Rectal smooth muscle tissue (tissue), 1 donor: ENCODE results near the gene RNF168.
"Not testable (repeated sequence)": the region's sequence is repeated elsewhere in the genome, so short reads cannot be mapped to it uniquely, and the experiment has no call there.

ENCODE experiments used
- H3K27ac ChIP-seq: one replicate; pipeline ENCODE4 v1.7.0; 2013; ENCODE audit warnings: low read depth, low read length, inconsistent platforms
- H3K27me3 ChIP-seq: one replicate; pipeline ENCODE4 v1.7.0; 2013; ENCODE audit warnings: low read length; ENCODE audit not compliant: control insufficient read depth, insufficient read depth
- H3K36me3 ChIP-seq: one replicate; pipeline ENCODE4 v1.7.0; 2013; ENCODE audit warnings: low read length; ENCODE audit not compliant: control insufficient read depth, insufficient read depth
- H3K4me1 ChIP-seq: one replicate; pipeline ENCODE4 v1.7.0; 2013; ENCODE audit warnings: low read length; ENCODE audit not compliant: control insufficient read depth, insufficient read depth
- H3K4me3 ChIP-seq: one replicate; pipeline ENCODE4 v1.7.0; 2013; ENCODE audit warnings: low read length
- H3K9ac ChIP-seq: one replicate; pipeline ENCODE4 v1.7.0; 2013; ENCODE audit warnings: low read length

The RNF168 gene

DNA sequence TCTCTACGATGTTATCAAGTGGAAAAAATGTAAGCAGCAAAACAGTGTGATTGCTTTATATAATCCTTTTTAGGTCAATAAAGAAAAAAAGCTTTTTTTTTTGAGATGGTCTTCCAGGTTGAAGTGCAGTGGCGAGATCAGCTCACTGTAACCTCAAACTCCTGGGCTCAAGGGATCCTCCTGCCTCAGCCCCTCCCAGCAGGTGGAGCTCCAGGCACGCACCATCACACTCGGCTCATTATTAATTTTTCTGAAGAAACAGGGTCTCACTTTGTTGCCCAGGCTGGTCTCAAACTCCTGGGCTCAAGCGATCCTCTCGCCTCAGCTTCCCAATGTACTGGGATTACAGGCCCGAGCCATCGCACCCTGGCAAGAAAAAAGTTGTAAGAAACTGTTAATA lies 17.3 kb downstream of the RNF168 start:
- no peaks in the 10 kb centered on the region for H3K4me1 ChIP-seq
- H3K9ac ChIP-seq = no peak overlapping the region
- no peak overlapping the region for H3K27ac ChIP-seq
- peaks cover 14% of the 10 kb centered on the region for H3K36me3 ChIP-seq
- H3K27me3 ChIP-seq = no peaks in the 10 kb centered on the region
- H3K4me3 ChIP-seq = no peak overlapping the region

GRCh38 chr3:196477678-196478077 lies 25.9 kb downstream of the RNF168 start:
- no peak overlapping the region for H3K9ac ChIP-seq
- no peaks in the 10 kb centered on the region for H3K4me1 ChIP-seq
- H3K27ac ChIP-seq = no peak overlapping the region
- H3K4me3 ChIP-seq = no peak overlapping the region
- peaks cover 8% of the 10 kb centered on the region for H3K36me3 ChIP-seq
- H3K27me3 ChIP-seq = no peaks in the 10 kb centered on the region

DNA sequence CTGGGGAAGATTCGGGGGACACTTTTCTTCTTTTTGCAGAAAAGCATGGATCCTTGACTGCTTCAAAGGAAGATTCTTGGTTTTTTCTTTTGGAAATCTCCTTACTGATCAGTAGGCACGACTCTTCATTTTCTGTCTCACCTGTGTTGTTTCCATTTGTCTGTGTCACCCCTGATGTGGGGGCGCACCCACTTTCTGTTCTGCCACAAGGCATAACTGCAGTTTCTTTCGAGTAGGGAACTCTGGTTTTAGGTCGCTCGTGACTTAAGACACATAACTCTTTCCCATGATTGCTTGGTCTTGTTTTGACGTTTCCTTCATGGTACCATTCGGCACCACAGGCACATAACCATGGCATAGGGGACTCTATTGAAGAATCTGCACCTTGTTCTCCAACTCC lies 31.3 kb downstream of the RNF168 start:
- no peaks in the 10 kb centered on the region for H3K4me1 ChIP-seq
- H3K36me3 ChIP-seq = peaks cover 18% of the 10 kb centered on the region
- no peak overlapping the region for H3K4me3 ChIP-seq
- H3K27ac ChIP-seq = no peak overlapping the region
- H3K27me3 ChIP-seq = no peaks in the 10 kb centered on the region
- no peak overlapping the region for H3K9ac ChIP-seq

- H3K36me3 ChIP-seq = peaks cover 18% of the 10 kb centered on the region
- no peaks in the 10 kb centered on the region for H3K27me3 ChIP-seq
- no peak overlapping the region for H3K4me3 ChIP-seq
- H3K9ac ChIP-seq = no peak overlapping the region
- no peak overlapping the region for H3K27ac ChIP-seq
- no peaks in the 10 kb centered on the region for H3K4me1 ChIP-seq
These were observed 32.0 kb downstream of the RNF168 start for GRCh38 chr3:196471551-196471950.

DNA sequence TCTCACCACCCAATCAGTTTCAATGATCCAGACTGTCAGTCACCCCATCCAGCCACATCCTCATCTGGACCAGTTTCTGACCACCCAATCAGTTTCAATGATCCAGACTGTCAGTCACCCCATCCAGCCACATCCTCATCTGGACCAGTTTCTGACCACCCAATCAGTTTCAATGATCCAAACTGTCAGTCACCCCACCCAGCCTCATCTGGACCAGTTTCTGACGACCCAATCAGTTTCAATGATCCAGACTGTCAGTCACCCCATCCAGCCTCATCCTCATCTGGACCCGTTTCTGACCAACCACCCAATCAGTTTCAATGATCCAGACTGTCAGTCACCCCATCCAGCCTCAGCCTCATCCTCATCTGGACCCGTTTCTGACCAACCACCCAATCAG lies 33.4 kb downstream of the RNF168 start:
- H3K4me3 ChIP-seq, H3K9ac ChIP-seq, H3K27ac ChIP-seq, H3K4me1 ChIP-seq, H3K27me3 ChIP-seq: not testable (repeated sequence)
- H3K36me3 ChIP-seq = peaks cover 18% of the 10 kb centered on the region

GRCh38 chr3:196463804-196464203 lies 39.8 kb downstream of the RNF168 start:
- no peaks in the 10 kb centered on the region for H3K4me1 ChIP-seq
- H3K27ac ChIP-seq = no peak overlapping the region
- no peak overlapping the region for H3K9ac ChIP-seq
- no peaks in the 10 kb centered on the region for H3K27me3 ChIP-seq
- no peak overlapping the region for H3K4me3 ChIP-seq
- H3K36me3 ChIP-seq = no peaks in the 10 kb centered on the region

DNA sequence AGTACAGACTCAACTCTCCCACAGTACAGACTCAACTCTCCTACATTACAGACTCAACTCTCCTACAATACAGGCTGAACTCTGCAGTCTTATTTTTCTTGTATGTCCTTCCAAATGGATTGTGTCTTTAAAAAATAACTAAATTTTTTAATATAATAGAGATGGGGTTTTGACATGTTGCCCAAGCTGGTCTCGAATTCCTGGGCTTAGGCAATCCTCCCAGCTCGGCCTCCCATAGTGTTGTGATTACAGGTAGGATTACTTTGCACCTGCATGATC lies 40.2 kb downstream of the RNF168 start:
- Histone ChIP-seq H3K9ac (no peak overlapping the region), H3K4me3 (no peak overlapping the region), H3K27me3 (no peaks in the 10 kb centered on the region), H3K4me1 (no peaks in the 10 kb centered on the region), H3K27ac (no peak overlapping the region), H3K36me3 (no peaks in the 10 kb centered on the region)

GRCh38 chr3:196462680-196463477 lies 40.7 kb downstream of the RNF168 start:
- not testable (repeated sequence) for H3K9ac ChIP-seq, H3K4me3 ChIP-seq, H3K4me1 ChIP-seq, H3K27ac ChIP-seq, H3K36me3 ChIP-seq, H3K27me3 ChIP-seq

- H3K4me3 ChIP-seq = no peak overlapping the region
- no peak overlapping the region for H3K9ac ChIP-seq
- no peaks in the 10 kb centered on the region for H3K36me3 ChIP-seq
- H3K27ac ChIP-seq = no peak overlapping the region
- H3K4me1 ChIP-seq = no peaks in the 10 kb centered on the region
- H3K27me3 ChIP-seq = no peaks in the 10 kb centered on the region
These were observed 45.5 kb downstream of the RNF168 start for GRCh38 chr3:196458063-196458462.

DNA sequence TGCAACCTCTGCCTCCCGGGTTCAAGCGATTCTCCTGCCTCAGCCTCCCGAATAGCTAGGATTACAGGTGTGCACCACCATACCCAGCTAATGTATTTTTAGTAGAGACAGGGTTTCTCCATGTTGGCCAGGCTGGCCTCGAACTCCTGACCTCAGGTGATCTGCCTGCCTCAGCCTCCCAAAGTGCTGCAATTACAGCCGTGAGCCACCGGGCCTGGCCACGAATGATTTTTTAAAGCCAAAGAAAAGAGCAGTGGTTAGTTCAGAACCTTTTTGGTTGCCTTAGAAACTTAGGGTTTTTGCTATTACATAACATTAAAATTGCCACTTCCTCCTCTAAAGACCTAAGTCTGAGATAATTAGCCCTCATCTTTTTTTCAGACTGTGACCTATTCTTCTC lies 46.1 kb downstream of the RNF168 start:
- H3K4me1 ChIP-seq, H3K27me3 ChIP-seq, H3K36me3 ChIP-seq, H3K27ac ChIP-seq, H3K9ac ChIP-seq, H3K4me3 ChIP-seq: not testable (repeated sequence)

DNA sequence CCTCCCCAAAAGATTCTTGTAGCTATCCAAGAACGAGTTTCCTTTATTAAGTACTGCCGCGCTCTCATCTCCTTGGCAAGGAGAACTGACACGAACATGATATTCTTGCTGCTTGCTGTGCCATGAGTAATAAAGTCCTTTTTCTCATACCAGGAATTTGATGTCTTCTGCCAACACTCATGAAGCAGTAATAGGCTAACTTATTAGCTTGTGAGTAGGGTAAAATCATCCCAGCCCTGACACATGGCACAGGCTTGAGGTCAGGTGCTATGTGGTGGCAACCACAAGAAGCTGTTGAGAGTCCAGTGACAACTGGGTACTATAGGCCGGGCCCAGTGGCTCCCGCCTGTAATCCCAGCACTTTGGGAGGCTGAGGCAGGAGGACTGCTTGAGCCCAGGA lies 48.6 kb downstream of the RNF168 start:
- no peak overlapping the region for H3K9ac ChIP-seq
- no peaks in the 10 kb centered on the region for H3K27me3 ChIP-seq
- H3K36me3 ChIP-seq = no peaks in the 10 kb centered on the region
- no peak overlapping the region for H3K4me3 ChIP-seq
- no peak overlapping the region for H3K27ac ChIP-seq
- H3K4me1 ChIP-seq = no peaks in the 10 kb centered on the region

- H3K27ac ChIP-seq, H3K4me1 ChIP-seq, H3K9ac ChIP-seq, H3K27me3 ChIP-seq, H3K36me3 ChIP-seq, H3K4me3 ChIP-seq: not testable (repeated sequence)
These were observed 58.2 kb downstream of the RNF168 start for GRCh38 chr3:196445391-196445790.

- Histone ChIP-seq H3K27me3 (no peaks in the 10 kb centered on the region), H3K9ac (no peak overlapping the region), H3K4me3 (no peak overlapping the region), H3K27ac (no peak overlapping the region), H3K36me3 (no peaks in the 10 kb centered on the region), H3K4me1 (no peaks in the 10 kb centered on the region)
These were observed 59.1 kb downstream of the RNF168 start for GRCh38 chr3:196444500-196444894.
